NCI-H146 (cell line): ENCODE data around the gene C10orf143.
A peak's percentile ranks its signal among the peaks of the same experiment; 100 is the strongest.

Experiments used
- DNase-seq: peaks from one replicate; lab custom pipeline; 2025; lab: John Stamatoyannopoulos, UW

Gene C10orf143

GRCh38 chr10:130052193-130052592, 58.4 kb downstream of the C10orf143 start:
- no peak for DNase-seq

- DNase-seq: no peak
Measured at GRCh38 chr10:130050721-130051120, 59.9 kb downstream of the C10orf143 start.

GRCh38 chr10:130049987-130050386, 60.6 kb downstream of the C10orf143 start:
- DNase-seq: no peak

- DNase-seq: no peak
Measured at GRCh38 chr10:130049244-130049643, 61.4 kb downstream of the C10orf143 start.

GRCh38 chr10:130048081-130048480, 62.5 kb downstream of the C10orf143 start:
- no peak for DNase-seq

- no peak for DNase-seq
Measured at GRCh38 chr10:130047336-130047735, 63.3 kb downstream of the C10orf143 start.

- DNase-seq: peak; percentile 7
Measured at GRCh38 chr10:130046591-130046990, 64.0 kb downstream of the C10orf143 start.

GRCh38 chr10:130045801-130046321, 64.8 kb downstream of the C10orf143 start:
- DNase-seq: no peak

- no peak for DNase-seq
Measured at GRCh38 chr10:130045091-130045652, 65.5 kb downstream of the C10orf143 start.

- DNase-seq: no peak
Measured at GRCh38 chr10:130044067-130045061, 66.3 kb downstream of the C10orf143 start.

- DNase-seq: no peak
Measured at GRCh38 chr10:130043491-130043890, 67.1 kb downstream of the C10orf143 start.

- DNase-seq: no peak
Measured at GRCh38 chr10:130042381-130042780, 68.2 kb downstream of the C10orf143 start.

- no peak for DNase-seq
Measured at GRCh38 chr10:130041451-130042371, 68.9 kb downstream of the C10orf143 start.

- DNase-seq: no peak
Measured at GRCh38 chr10:130040817-130041330, 69.8 kb downstream of the C10orf143 start.

GRCh38 chr10:130040351-130040750, 70.3 kb downstream of the C10orf143 start:
- no peak for DNase-seq

GRCh38 chr10:130039141-130039540, 71.5 kb downstream of the C10orf143 start:
- no peak for DNase-seq

GRCh38 chr10:130038611-130039109, 72.0 kb downstream of the C10orf143 start:
- DNase-seq: no peak

- no peak for DNase-seq
Measured at GRCh38 chr10:130038019-130038555, 72.5 kb downstream of the C10orf143 start.

GRCh38 chr10:130037169-130037661, 73.4 kb downstream of the C10orf143 start:
- DNase-seq: no peak

- DNase-seq: no peak
Measured at GRCh38 chr10:130036296-130037065, 74.1 kb downstream of the C10orf143 start.
